ENCODE measurements around the gene PALLD.

- TF ChIP-seq CTCF (IDR thresholded peaks at IDR 0.05) (no peak), MAX (CRISPR knock-in tag; IDR thresholded peaks at IDR 0.05) (no peak), GABPB1 (CRISPR knock-in tag; IDR thresholded peaks at IDR 0.05) (no peak), PRDM15 (CRISPR knock-in tag; IDR thresholded peaks at IDR 0.05) (no peak), TEAD4 (CRISPR knock-in tag; IDR thresholded peaks at IDR 0.05) (no peak), USF1 (CRISPR knock-in tag; IDR thresholded peaks at IDR 0.05) (no peak), USF2 (CRISPR knock-in tag; IDR thresholded peaks at IDR 0.05) (no peak)
Measured at GRCh38 chr4:168516841-168517240, 20.0 kb downstream of the PALLD start.

Measured in WTC11 (cell line).